Loucy (cell line): ENCODE measurements around the gene RASD1.
A peak's percentile ranks its signal among the peaks of the same experiment; 100 is the strongest.

ENCODE experiments used
- H2AFZ ChIP-seq: fragments of 200-600 bp; sonication (generic); 2 replicates; pipeline ENCODE4 v1.6.0; 2016; ENCODE audit warnings: antibody characterized with exemption, mild to moderate bottlenecking, low read length, moderate library complexity
- H3F3A ChIP-seq: fragments of 200-600 bp; 2 replicates; pipeline ENCODE4 v1.6.0; 2016; ENCODE audit warnings: antibody characterized with exemption, low read depth, mild to moderate bottlenecking
- H3K27me3 ChIP-seq: fragments of 200-600 bp; sonication (generic); 2 replicates; pipeline ENCODE4 v1.6.1; 2014; ENCODE audit warnings: low read length, mild to moderate bottlenecking; ENCODE audit not compliant: insufficient read depth, poor library complexity, severe bottlenecking
- H3K36me3 ChIP-seq: fragments of 200-600 bp; sonication (generic); 2 replicates; pipeline ENCODE4 v1.6.1; 2016; ENCODE audit warnings: low read length; ENCODE audit not compliant: insufficient read depth
- H3K4me1 ChIP-seq: fragments of 200-600 bp; sonication (generic); 2 replicates; pipeline ENCODE4 v1.5.1; 2014; ENCODE audit warnings: low read length, mild to moderate bottlenecking; ENCODE audit not compliant: insufficient read depth, poor library complexity, severe bottlenecking
- H3K4me2 ChIP-seq: fragments of 200-600 bp; sonication (generic); 2 replicates; pipeline ENCODE4 v1.6.0; 2014; ENCODE audit warnings: antibody characterized with exemption, low read length, low read depth, mild to moderate bottlenecking; ENCODE audit not compliant: poor library complexity, severe bottlenecking
- H3K4me3 ChIP-seq: fragments of 200-600 bp; sonication (generic); 2 replicates; pipeline ENCODE4 v1.5.1; 2014; ENCODE audit warnings: low read length, mild to moderate bottlenecking, mixed read lengths; ENCODE audit not compliant: poor library complexity, severe bottlenecking
- H3K79me2 ChIP-seq: fragments of 200-600 bp; sonication (generic); 2 replicates; pipeline ENCODE4 v1.6.1; 2014; ENCODE audit warnings: low read length; ENCODE audit not compliant: insufficient read depth
- H3K9ac ChIP-seq: fragments of 200-600 bp; sonication (generic); 2 replicates; pipeline ENCODE4 v1.6.0; 2014; ENCODE audit warnings: mild to moderate bottlenecking, low read depth, low read length, moderate library complexity; ENCODE audit not compliant: poor library complexity, severe bottlenecking
- H3K9me2 ChIP-seq: fragments of 200-600 bp; sonication (generic); replicated peaks from 2 replicates; pipeline ENCODE4 v1.6.1; 2016; ENCODE audit warnings: low read depth, low read length, mixed read lengths
- H3K9me3 ChIP-seq: fragments of 200-600 bp; sonication (generic); 2 replicates; pipeline ENCODE4 v1.6.1; 2014; ENCODE audit warnings: mild to moderate bottlenecking, antibody characterized with exemption, low read length, low read depth; ENCODE audit not compliant: insufficient read depth
- H4K20me1 ChIP-seq: fragments of 200-600 bp; sonication (generic); 2 replicates; pipeline ENCODE4 v1.6.0; 2014; ENCODE audit warnings: antibody characterized with exemption, low read length, mild to moderate bottlenecking; ENCODE audit not compliant: insufficient read depth, poor library complexity, severe bottlenecking
- CTCF ChIP-seq: fragments of 200-600 bp; sonication (generic); conservative IDR thresholded peaks from 2 replicates; pipeline ENCODE4 v1.5.1; 2014; ENCODE audit warnings: mild to moderate bottlenecking, antibody characterized with exemption, low read length
- EZH2phosphoT487 ChIP-seq: fragments of 200-600 bp; IDR thresholded peaks from 2 replicates; pipeline ENCODE4 v1.6.1; 2018; ENCODE audit warnings: antibody characterized with exemption, mild to moderate bottlenecking, moderate library complexity, borderline replicate concordance

RASD1 gene

GRCh38 chr17:17474341-17474740, 21.9 kb downstream of the RASD1 start:
- no peak overlapping the region for H2AFZ ChIP-seq
- peaks cover 25% of the 10 kb centered on the region for H3K79me2 ChIP-seq
- H3K4me1 ChIP-seq: peaks cover 23% of the 10 kb centered on the region
- H3K36me3 ChIP-seq: no peaks in the 10 kb centered on the region
- no peak overlapping the region for H3K4me3 ChIP-seq
- H3K9ac ChIP-seq: no peak overlapping the region
- H3K4me2 ChIP-seq: no peak overlapping the region
- TF ChIP-seq EZH2phosphoT487 (no peak), CTCF (no peak)
- H3K27me3 ChIP-seq: no peaks in the 10 kb centered on the region
- no peaks in the 10 kb centered on the region for H3K9me2 ChIP-seq
- no peaks in the 10 kb centered on the region for H3F3A ChIP-seq
- H4K20me1 ChIP-seq: peaks cover 6% of the 10 kb centered on the region
- H3K9me3 ChIP-seq: no peaks in the 10 kb centered on the region

DNA sequence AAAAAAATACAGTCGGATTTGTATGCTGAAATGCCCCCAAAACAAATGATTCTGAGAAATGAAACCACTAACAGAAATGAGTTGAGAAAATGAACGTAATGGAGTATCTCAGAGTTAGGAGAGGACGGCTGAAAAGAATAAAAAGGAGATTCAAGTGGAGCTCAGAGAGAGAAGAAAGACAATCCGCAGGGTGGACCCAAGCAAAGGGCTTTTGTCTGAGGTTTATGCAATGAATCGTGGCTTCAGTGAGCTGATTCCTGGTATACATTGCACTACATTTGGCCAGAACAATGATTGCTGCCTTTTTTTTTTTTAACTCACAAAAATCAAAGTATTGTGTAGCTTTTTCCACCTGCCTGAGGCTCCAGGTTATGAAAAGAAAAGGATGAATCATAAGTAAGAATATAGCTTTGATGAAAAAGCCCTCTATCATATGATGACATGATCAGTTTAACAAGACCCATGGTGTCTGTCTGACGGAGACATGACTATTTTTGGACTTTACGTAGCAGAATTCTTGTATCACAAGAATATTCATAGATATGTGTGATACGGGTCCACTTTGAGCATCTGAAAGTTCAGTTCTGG, 23.8 kb downstream of the RASD1 start:
- Histone ChIP-seq H4K20me1 (peaks cover 4% of the 10 kb centered on the region), H2AFZ (peak overlapping the region; percentile 63), H3K27me3 (no peaks in the 10 kb centered on the region), H3K4me2 (no peak overlapping the region), H3K9me2 (no peaks in the 10 kb centered on the region), H3K9ac (no peak overlapping the region), H3K36me3 (no peaks in the 10 kb centered on the region), H3K4me1 (peaks cover 6% of the 10 kb centered on the region), H3K9me3 (no peaks in the 10 kb centered on the region), H3K79me2 (peaks cover 6% of the 10 kb centered on the region), H3F3A (no peaks in the 10 kb centered on the region), H3K4me3 (no peak overlapping the region)
- TF ChIP-seq EZH2phosphoT487: no peak
- no peak for TF ChIP-seq CTCF

DNA sequence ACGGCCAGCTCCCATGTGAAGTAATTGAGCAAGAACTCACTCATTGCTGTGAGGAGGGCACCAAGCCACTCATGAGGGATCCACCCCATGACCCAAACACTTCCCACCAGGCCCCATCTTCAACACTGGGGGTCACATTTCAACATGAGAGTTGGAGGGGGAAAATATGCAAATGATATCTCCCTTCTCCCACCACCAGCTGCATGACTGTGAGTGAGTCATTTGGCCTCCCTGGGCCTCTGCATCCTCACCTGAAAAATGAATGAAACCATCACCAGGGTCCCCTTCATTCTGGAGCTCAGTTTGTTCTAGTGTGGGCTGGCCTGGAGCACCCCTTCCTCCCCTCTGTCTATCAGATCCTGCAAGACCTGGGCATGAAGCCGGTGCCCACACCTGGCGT, 26.2 kb downstream of the RASD1 start:
- H2AFZ ChIP-seq: no peak overlapping the region
- H3K27me3 ChIP-seq: no peaks in the 10 kb centered on the region
- no peaks in the 10 kb centered on the region for H3F3A ChIP-seq
- no peak overlapping the region for H3K4me2 ChIP-seq
- no peaks in the 10 kb centered on the region for H3K9me3 ChIP-seq
- H3K9ac ChIP-seq: no peak overlapping the region
- TF ChIP-seq EZH2phosphoT487 (no peak), CTCF (no peak)
- H3K4me1 ChIP-seq: no peaks in the 10 kb centered on the region
- no peaks in the 10 kb centered on the region for H4K20me1 ChIP-seq
- H3K4me3 ChIP-seq: no peak overlapping the region
- H3K79me2 ChIP-seq: no peaks in the 10 kb centered on the region
- H3K9me2 ChIP-seq: no peaks in the 10 kb centered on the region
- no peaks in the 10 kb centered on the region for H3K36me3 ChIP-seq
